MM.1S (cell line): ENCODE measurements around the gene MOCS1.

ENCODE experiments used
- DNase-seq: peaks from one replicate; pipeline ENCODE4 v3.0.0-alpha.2; 2015
- H2AFZ ChIP-seq: fragments of 300-600 bp; sonication (generic); 2 replicates; pipeline ENCODE4 v1.6.0; 2016; ENCODE audit warnings: antibody characterized with exemption, low read length
- H3F3A ChIP-seq: fragments of 300-600 bp; sonication (generic); 2 replicates; pipeline ENCODE4 v1.6.1; 2016; ENCODE audit warnings: mild to moderate bottlenecking, antibody characterized with exemption, low read length, moderate library complexity, mixed read lengths; ENCODE audit not compliant: insufficient read depth
- H3K27ac ChIP-seq: fragments of 300-600 bp; sonication (generic); 2 replicates; pipeline ENCODE4 v1.5.1; 2016; ENCODE audit warnings: mild to moderate bottlenecking, low read length
- H3K27me3 ChIP-seq: fragments of 300-600 bp; sonication (generic); replicated peaks from 2 replicates; pipeline ENCODE4 v1.6.0; 2016; ENCODE audit warnings: low read length; ENCODE audit not compliant: insufficient read depth
- H3K36me3 ChIP-seq: fragments of 300-600 bp; sonication (generic); replicated peaks from 2 replicates; pipeline ENCODE4 v1.6.1; 2016; ENCODE audit warnings: mild to moderate bottlenecking, low read length, mixed read lengths; ENCODE audit not compliant: insufficient read depth
- H3K4me1 ChIP-seq: fragments of 300-600 bp; sonication (generic); 2 replicates; pipeline ENCODE4 v1.6.1; 2016; ENCODE audit warnings: low read length, mixed read lengths
- H3K4me2 ChIP-seq: fragments of 300-600 bp; sonication (generic); 2 replicates; pipeline ENCODE4 v1.6.0; 2016; ENCODE audit warnings: low read depth, low read length
- H3K4me3 ChIP-seq: fragments of 300-600 bp; sonication (generic); 2 replicates; pipeline ENCODE4 v1.5.1; 2016; ENCODE audit warnings: low read length, mixed read lengths
- H3K79me2 ChIP-seq: fragments of 300-600 bp; sonication (generic); 2 replicates; pipeline ENCODE4 v1.6.1; 2016; ENCODE audit warnings: mixed run types, low read length, mixed read lengths
- H3K9ac ChIP-seq: fragments of 300-600 bp; sonication (generic); 2 replicates; pipeline ENCODE4 v1.6.1; 2016; ENCODE audit warnings: low read length, mixed read lengths
- H3K9me2 ChIP-seq: fragments of 300-600 bp; sonication (generic); replicated peaks from 2 replicates; pipeline ENCODE4 v1.6.1; 2016; ENCODE audit warnings: mild to moderate bottlenecking, low read length, mixed read lengths; ENCODE audit not compliant: insufficient read depth
- H3K9me3 ChIP-seq: fragments of 300-600 bp; sonication (generic); replicated peaks from 2 replicates; pipeline ENCODE4 v1.6.1; 2016; ENCODE audit warnings: mild to moderate bottlenecking, low read length, mixed read lengths; ENCODE audit not compliant: insufficient read depth
- H4K20me1 ChIP-seq: fragments of 300-600 bp; sonication (generic); 2 replicates; pipeline ENCODE4 v1.6.1; 2016; ENCODE audit warnings: mild to moderate bottlenecking, low read length, moderate library complexity, mixed read lengths; ENCODE audit not compliant: insufficient read depth
- CTCF ChIP-seq: fragments of 300-600 bp; sonication (generic); IDR thresholded peaks from 2 replicates; pipeline ENCODE4 v1.5.1; 2016; ENCODE audit warnings: antibody characterized with exemption, low read length, mixed read lengths
- EZH2 ChIP-seq: fragments of 300-600 bp; sonication (generic); optimal IDR thresholded peaks from 2 replicates; pipeline ENCODE3; 2017; ENCODE audit warnings: low read depth, mild to moderate bottlenecking, antibody characterized with exemption, low read length, mixed read lengths
- EZH2phosphoT487 ChIP-seq: fragments of 300-600 bp; sonication (generic); IDR thresholded peaks from 2 replicates; pipeline ENCODE4 v1.6.1; 2018; ENCODE audit warnings: antibody characterized with exemption, low read length

Gene MOCS1

GRCh38 chr6:39927159-39927558, 7.1 kb downstream of the MOCS1 start:
- Histone ChIP-seq H3K4me1 (no peaks in the 10 kb centered on the region), H3K9me2 (no peaks in the 10 kb centered on the region), H4K20me1 (no peaks in the 10 kb centered on the region), H3K4me3 (no peak overlapping the region), H3K4me2 (no peak overlapping the region), H3F3A (no peaks in the 10 kb centered on the region), H3K79me2 (no peaks in the 10 kb centered on the region), H3K27ac (no peak overlapping the region), H3K9me3 (no peaks in the 10 kb centered on the region), H3K27me3 (no peaks in the 10 kb centered on the region), H2AFZ (no peak overlapping the region), H3K36me3 (no peaks in the 10 kb centered on the region), H3K9ac (no peak overlapping the region)
- DNase-seq, result no peak
- no peak for TF ChIP-seq EZH2phosphoT487
- TF ChIP-seq EZH2, result no peak
- TF ChIP-seq CTCF, result no peak

- H3K4me1 ChIP-seq, result no peaks in the 10 kb centered on the region
- no peaks in the 10 kb centered on the region for H3F3A ChIP-seq
- no peaks in the 10 kb centered on the region for H3K9me2 ChIP-seq
- no peaks in the 10 kb centered on the region for H4K20me1 ChIP-seq
- no peak overlapping the region for H2AFZ ChIP-seq
- H3K36me3 ChIP-seq, result no peaks in the 10 kb centered on the region
- H3K9me3 ChIP-seq, result no peaks in the 10 kb centered on the region
- H3K27me3 ChIP-seq, result no peaks in the 10 kb centered on the region
- no peak for DNase-seq
- no peaks in the 10 kb centered on the region for H3K79me2 ChIP-seq
- no peak overlapping the region for H3K4me2 ChIP-seq
- TF ChIP-seq EZH2phosphoT487 (no peak), EZH2 (no peak), CTCF (no peak)
- H3K4me3 ChIP-seq, result no peak overlapping the region
- no peak overlapping the region for H3K9ac ChIP-seq
- no peak overlapping the region for H3K27ac ChIP-seq
These were observed 7.6 kb downstream of the MOCS1 start for GRCh38 chr6:39926668-39927067.

GRCh38 chr6:39925931-39926290, 8.4 kb downstream of the MOCS1 start:
- no peak for DNase-seq
- no peaks in the 10 kb centered on the region for H3K79me2 ChIP-seq
- no peak overlapping the region for H3K27ac ChIP-seq
- no peak for TF ChIP-seq EZH2phosphoT487
- TF ChIP-seq EZH2, result no peak
- TF ChIP-seq CTCF, result no peak
- H3K4me3 ChIP-seq, result no peak overlapping the region
- no peaks in the 10 kb centered on the region for H4K20me1 ChIP-seq
- no peaks in the 10 kb centered on the region for H3K36me3 ChIP-seq
- H3F3A ChIP-seq, result no peaks in the 10 kb centered on the region
- no peaks in the 10 kb centered on the region for H3K9me2 ChIP-seq
- no peak overlapping the region for H3K9ac ChIP-seq
- H3K27me3 ChIP-seq, result no peaks in the 10 kb centered on the region
- no peak overlapping the region for H2AFZ ChIP-seq
- H3K4me1 ChIP-seq, result no peaks in the 10 kb centered on the region
- H3K9me3 ChIP-seq, result no peaks in the 10 kb centered on the region
- H3K4me2 ChIP-seq, result no peak overlapping the region
